Omental fat pad (tissue), 4 donors: ENCODE data around the gene C6orf62. TPM values are rescaled to one million over a fixed set of nuclear protein-coding genes. Genes with fewer than 3 reads are reported as not detected.
"Not testable (repeated sequence)": the region's sequence is repeated elsewhere in the genome, so short reads cannot be mapped to it uniquely, and the experiment has no call there.

Source experiments
- ATAC-seq: fragments of 150-250 bp; one replicate; pipeline ENCODE4 v1.9.1; 2016; ENCODE audit warnings: mild to moderate bottlenecking, moderate library complexity; ENCODE audit not compliant: low FRiP score
- DNase-seq: peaks from one replicate; pipeline ENCODE4 v3.0.0-alpha.2; 2019; ENCODE audit warnings: low spot score
- CTCF ChIP-seq, 3 donors: fragments of 450-650 bp; IDR thresholded peaks; one replicate each; pipeline ENCODE4 v1.5.1; 2016 to 2017; ENCODE audit warnings: antibody characterized with exemption in 3 of 3, mild to moderate bottlenecking in 3 of 3, moderate library complexity in 2 of 3
- total RNA-seq, 4 donors: library from RNA; depleted of rRNA; stranded (reverse); fragments of >200 nt; gene quantifications; one replicate each; pipeline ENCODE4 v1.1.0, GENCODE V29; 2016

The C6orf62 gene
- total RNA-seq, 4 donors from 2014 or later: 54.4 to 81.3 (median 78.4) TPM

- TF ChIP-seq CTCF (IDR thresholded peaks at IDR 0.05): no peak
- no peak for ATAC-seq
- no peak for DNase-seq
These were observed 34.1 kb upstream of the C6orf62 start for GRCh38 chr6:24752917-24753492.

- no peak for TF ChIP-seq CTCF (IDR thresholded peaks at IDR 0.05)
- no peak for DNase-seq
- no peak for ATAC-seq
These were observed 33.5 kb upstream of the C6orf62 start for GRCh38 chr6:24752503-24752902.

- DNase-seq, ATAC-seq: not testable (repeated sequence)
These were observed 31.9 kb upstream of the C6orf62 start for GRCh38 chr6:24750878-24751277.

GRCh38 chr6:24749297-24749696, 30.3 kb upstream of the C6orf62 start:
- no peak for DNase-seq
- ATAC-seq: no peak
- no peak for TF ChIP-seq CTCF (IDR thresholded peaks at IDR 0.05)

- ATAC-seq: peak; percentile 27
- DNase-seq: no peak
- TF ChIP-seq CTCF (IDR thresholded peaks at IDR 0.05): no peak
These were observed 26.0 kb upstream of the C6orf62 start for GRCh38 chr6:24744911-24745310.

GRCh38 chr6:24743944-24744335, 25.0 kb upstream of the C6orf62 start:
- ATAC-seq: no peak

GRCh38 chr6:24743265-24743943, 24.4 kb upstream of the C6orf62 start:
- peak; percentile 83 for ATAC-seq
- no peak for TF ChIP-seq CTCF (IDR thresholded peaks at IDR 0.05)
- DNase-seq: no peak

More at GRCh38 chr6:24743944-24744335, 25.0 kb upstream of the C6orf62 start:
- no peak for DNase-seq
- no peak for TF ChIP-seq CTCF (IDR thresholded peaks at IDR 0.05)
